HG02870 (cell line): ENCODE data around the gene TMPRSS6.

Source experiments
- ATAC-seq: cut with Tn5 transposase; IDR thresholded peaks from one replicate; pipeline ENCODE4 v1.9.1; 2021; ENCODE audit warnings: mild to moderate bottlenecking, moderate library complexity; ENCODE audit not compliant: unreplicated experiment

Gene TMPRSS6

GRCh38 chr22:37109242-37109917, at the start of gene TMPRSS6:
TMPRSS6 (minus strand) TSS chr22:37109713; CDS start chr22:37103417, 6,296 bp downstream.
- ATAC-seq: no peak

DNA sequence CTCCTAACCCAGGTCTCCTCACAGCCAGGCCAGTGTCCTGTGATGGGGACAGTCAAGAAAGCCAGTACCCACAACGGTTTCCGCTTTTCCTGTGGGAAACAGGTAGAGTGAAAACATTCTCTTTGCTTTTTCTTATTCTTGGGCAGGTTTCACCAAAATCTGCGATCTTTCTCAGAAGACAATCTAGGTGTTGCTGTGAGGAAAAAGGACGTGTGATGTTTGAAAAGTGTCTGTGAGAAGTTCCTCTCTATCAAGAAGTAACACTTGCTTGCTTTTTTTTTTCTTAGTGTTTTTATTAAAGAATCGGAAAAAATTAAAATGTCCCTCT, 49.4 kb upstream of the TMPRSS6 start:
- no peak for ATAC-seq

DNA sequence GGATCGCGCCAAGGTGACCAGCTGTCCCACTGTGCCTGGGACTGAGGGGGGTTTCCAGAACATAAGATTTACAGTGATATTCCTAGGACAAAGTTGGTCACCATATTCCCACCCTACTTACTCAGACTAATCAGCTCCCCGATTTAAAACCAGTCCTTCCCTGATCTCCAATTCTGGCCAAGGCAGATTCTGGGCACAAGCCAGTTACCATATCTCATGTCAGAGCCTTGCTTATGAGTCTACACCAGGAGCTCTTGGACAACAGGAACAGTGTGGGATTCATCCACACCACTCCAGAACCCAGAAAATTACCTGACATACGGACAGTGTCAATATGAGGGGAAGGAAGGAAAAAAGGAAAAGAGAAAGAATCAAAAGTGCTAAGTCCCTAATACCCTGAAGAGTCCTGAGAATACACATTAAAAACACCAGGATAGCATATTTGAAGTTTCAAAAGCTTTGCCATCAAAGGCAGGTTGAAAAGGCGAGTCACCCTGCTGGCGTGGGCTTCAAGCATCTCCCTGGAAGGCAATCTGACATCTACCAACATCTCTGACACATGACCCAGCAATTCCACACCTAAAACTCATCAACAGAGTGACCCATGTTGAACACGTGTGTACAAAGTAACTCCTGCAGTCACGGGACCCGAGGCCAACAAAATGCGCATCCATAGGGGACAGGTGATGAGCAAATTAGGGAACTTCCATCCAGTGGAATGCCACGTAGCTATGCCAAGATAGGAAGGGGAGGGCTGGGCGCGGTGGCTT, 48.2 kb upstream of the TMPRSS6 start:
- ATAC-seq: no peak

DNA sequence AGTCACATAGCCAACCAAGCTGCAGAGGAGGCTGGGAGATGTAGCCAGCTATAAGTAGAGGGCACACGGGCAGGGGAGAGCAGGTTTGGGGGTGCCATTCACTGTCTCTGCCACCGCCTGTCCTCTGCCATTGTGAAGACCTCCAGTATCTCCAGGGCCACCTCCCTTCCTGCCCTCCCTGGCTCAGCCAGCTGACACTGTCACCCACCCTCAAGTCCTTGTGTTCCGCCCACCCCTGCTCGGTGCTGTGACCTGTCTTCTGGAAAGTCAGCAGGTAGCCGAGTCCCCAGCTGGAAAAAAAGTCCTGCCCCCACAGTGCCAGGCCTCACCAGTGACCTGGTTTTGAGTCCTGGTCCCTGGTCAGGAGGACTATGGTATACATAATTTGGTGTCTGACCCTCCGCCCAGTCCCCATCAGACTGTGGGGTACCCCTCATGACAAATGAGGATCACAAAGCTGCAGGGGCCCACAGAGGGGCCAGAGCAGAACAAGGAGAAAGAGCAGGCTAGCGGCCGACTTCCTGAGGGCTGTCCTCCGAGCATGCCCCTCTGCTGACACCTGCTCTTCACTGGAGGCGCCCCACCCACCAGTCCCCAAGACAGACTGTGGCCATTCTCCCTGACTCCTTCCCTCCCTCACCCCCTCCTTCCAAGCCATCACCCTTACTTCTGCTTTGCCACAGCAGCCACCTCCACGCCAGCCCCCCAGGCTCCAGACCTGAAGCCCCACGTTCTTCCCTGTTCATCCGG, 47.3 kb upstream of the TMPRSS6 start:
- ATAC-seq: no peak

DNA sequence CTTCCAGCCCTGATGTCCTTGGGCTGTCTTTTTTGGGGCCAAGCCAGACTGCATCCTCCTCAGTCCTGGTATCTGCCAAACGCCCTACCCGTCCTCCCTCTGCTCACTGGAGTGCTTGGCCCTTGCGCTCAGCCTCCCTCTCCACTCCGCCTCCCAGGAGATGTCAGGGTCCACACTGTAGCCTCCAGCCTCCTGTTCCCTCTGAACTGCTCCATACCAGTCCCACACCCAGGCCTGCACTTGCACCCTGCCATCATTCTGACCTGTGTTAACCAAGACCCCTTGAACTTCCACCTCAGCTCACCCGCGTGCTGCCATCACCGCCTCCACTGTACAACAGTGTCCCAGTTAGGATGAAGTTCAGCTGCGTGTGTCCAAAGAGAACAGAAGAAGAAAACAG, 46.5 kb upstream of the TMPRSS6 start:
- no peak for ATAC-seq

- peak; percentile 64 for ATAC-seq
These were observed 45.6 kb upstream of the TMPRSS6 start for GRCh38 chr22:37154925-37155712.

GRCh38 chr22:37153901-37154300, 44.4 kb upstream of the TMPRSS6 start:
- no peak for ATAC-seq

DNA sequence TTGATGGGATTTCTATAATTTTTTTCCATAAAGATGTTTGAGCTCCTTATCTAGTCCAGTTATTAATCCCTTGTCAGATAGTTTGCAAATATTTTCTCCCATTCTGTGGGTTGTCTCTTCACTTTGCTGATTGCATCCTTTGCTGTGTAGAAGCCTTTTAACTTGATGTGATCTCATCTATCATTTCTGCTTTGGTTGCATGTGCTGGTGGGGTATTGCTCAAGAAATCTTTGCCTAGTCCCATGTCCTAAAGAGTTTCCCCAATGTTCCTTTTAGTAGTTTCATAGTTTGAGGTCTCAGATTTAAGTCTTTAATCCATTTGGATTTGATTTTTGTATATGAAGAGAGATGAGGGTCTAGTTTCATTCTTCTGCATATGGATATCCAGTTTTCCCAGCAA, 41.9 kb upstream of the TMPRSS6 start:
- no peak for ATAC-seq

GRCh38 chr22:37150701-37151100, 41.2 kb upstream of the TMPRSS6 start:
- no peak for ATAC-seq

GRCh38 chr22:37148742-37149665, 39.5 kb upstream of the TMPRSS6 start:
- ATAC-seq: peak; percentile 3

- ATAC-seq: no peak
These were observed 38.6 kb upstream of the TMPRSS6 start for GRCh38 chr22:37148031-37148651.

DNA sequence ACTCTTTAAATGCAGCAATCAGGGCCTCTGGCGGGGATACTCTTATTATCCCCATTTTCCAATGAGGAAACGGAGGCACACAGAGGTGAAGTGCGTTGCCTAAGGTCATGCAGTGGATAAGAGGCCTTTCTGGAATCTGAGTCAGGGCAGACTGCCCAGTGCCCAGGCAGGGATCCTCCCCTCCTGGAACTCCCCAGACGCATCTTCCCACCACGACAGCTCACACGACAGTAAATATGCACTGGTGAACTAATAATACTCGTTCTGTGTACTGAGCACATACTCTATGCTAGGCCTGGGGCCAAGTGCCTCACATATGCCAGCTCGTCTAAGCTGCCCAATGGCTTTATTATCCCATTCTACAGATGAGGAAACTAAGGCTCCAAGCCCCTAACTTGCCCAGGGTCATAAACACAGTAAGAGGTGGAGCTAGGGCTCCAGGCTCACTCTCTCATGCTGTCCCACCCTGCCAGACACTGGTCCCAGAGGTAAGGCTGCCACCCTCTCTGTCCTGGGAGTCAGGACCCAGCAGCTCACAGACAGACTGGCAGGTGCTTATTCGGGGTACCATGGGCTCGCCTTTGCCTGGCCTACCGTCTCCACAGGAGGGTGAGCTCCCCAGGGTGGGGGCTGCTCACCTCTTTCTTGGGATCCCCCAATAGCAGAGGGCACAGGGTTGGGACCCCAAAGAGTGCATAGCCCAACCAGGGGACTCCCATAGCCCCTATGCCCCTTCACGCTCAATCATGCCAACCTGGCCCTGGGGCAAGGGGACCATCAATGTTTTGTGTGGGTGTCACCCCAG, 37.9 kb upstream of the TMPRSS6 start:
- no peak for ATAC-seq

GRCh38 chr22:37146507-37147180, 37.1 kb upstream of the TMPRSS6 start:
- no peak for ATAC-seq

DNA sequence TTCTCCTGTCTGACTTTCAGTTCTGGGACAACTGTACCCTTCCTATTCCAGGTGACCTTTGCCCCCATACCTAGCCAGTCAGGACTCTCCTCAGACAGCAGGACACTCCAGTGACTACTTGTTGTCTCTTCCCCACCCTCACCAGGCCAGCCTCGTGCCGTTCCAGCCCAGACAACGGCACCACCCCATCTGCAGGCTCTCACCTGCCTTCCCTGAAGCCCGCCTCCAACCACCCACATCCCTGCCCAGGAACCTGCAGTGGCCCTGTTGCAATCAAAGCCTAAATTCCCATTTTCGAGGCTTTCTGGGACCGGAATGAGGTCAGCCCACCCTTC, 36.5 kb upstream of the TMPRSS6 start:
- no peak for ATAC-seq

DNA sequence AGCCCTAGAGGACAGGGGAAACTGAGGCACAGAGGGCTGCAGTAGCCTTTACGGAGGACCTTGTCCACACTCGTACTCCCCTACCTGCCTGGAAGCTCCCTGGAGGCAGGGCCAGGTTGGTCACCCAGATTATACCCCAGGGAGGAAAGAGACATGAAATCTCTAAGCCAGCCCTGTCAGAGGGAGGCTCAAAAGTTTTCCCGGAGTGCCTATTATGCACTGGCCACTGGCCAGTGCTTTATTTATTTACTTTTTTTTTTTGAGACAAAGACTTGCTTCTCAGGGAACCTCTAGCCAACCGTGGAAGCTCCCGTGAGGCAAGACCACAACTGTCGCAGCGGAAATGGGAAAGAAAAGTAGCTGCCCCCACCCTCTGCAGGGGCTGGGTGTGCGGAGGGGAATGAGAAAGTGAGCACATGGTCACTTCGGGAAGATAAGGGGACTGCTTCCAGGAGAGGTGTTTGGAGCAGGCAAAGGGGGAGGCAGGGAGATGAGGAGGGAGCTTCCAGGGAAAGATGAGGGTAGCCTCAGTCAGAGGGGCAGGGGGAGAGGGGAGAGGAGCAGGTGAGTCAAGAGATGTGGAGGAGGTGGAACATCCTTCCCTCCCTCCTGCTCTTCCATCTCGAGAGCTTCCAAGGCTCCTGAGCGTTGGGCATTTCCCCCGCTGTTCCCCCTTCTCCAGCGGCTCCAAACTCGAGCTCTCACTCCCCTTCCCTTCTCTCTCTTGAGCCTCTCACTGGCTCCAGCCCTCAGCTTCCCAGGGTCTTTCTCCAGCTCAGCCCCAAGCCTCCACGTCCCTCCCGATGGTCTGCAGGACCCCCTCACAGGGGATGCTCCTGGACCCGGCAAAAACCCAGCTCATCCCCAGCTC, 35.9 kb upstream of the TMPRSS6 start:
- no peak for ATAC-seq

DNA sequence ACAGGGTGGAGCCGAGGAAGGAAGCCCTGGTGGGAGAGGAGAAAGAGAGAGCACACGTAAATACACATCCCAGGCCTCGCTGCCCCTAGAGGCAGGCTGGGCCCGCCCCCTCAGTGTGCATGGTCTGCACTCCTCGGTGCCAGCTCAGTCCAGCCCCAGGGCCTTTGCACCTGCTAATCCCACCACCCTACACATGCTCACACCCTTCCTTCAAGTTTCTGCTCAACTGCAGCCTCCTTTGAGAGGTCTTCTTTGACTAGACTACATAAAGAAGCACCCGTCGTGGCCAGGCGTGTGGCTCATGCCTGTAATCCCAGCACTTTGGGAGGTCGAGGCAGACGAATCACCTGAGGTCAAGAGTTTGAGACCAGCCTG, 34.7 kb upstream of the TMPRSS6 start:
- no peak for ATAC-seq

DNA sequence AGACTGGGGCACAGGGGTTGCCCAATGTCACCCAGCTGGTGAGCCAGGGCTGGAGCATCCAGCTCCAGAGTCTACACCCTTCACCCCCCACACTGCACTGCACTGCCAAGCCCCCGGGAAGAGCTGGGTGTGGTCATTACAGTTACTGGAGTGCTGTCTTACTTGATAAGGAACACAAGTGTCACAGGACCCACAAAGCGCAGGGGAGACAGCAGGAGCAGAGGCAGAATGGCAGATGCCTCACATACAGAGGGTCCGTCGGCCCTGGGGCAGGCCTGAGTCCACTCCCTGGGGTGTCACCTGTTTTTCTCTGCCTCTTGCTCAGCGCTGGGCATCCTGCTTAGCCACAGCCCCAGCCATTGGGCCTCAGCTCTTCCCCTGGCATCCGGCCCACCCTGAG, 32.5 kb upstream of the TMPRSS6 start:
- no peak for ATAC-seq
